ENCODE data around the gene UMOD.
"Not testable (repeated sequence)": the region's sequence is repeated elsewhere in the genome, so short reads cannot be mapped to it uniquely, and the experiment has no call there.

Gene UMOD

DNA sequence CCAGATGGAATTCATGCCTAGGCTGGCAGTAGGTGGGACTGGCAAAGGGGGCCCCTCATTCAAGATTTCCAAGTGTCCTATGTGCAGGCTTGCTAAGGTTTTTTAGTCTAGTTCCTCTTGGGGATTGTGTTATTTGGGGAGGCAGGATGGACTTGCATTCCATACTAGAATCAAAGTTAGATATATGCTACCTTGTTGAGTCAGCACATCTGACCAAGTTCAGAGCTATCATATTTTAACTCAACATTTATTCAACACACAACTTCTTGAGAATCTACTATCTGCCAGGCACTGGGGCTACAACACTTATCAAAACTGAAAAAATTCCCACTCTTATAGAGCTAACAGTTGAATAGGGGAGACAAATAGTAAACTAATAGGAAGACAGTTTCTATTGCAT, 31.9 kb downstream of the UMOD start:
- DNase-seq, result no peak

GRCh38 chr16:20320178-20320577, 32.3 kb downstream of the UMOD start:
- no peak for DNase-seq

DNA sequence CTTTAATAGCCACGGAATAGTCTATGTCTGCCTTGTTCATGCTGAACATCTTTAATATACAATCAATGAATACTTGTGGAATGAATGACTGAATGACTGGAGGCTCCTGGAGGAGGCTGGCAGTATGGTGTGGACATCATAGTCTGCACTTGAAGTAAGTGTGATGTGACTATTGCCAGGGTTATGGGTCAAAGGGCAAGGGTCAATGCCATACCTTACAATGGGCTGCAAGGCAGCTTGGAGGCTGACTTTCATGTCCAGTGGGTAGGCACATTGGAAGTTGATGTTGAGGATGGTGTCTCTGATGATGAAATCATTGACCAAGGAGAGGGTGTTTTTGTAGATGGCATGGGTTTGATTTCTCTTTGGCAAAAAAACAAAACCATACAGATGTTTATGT, 33.1 kb downstream of the UMOD start:
- no peak for DNase-seq

DNA sequence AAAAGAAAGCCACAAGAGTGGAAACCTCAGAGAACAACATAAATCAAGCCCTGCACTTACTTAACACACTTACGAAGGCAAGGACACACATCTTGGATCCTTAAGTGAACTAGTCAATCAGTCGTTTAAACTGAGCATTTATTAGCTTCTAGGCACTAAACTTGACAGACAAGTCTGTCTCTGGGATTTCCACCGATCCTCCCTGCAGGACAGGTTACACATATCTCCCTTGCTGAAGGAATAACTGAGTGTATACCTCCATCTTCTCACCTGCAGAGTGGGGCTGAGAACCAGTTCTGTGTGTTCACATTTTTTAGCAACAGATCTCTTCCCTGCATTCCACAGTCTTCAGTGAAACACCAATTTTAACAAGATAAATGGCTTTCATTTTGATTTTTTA, 34.1 kb downstream of the UMOD start:
- DNase-seq, result no peak

- DNase-seq, result no peak
Observed at GRCh38 chr16:20318006-20318405, 34.5 kb downstream of the UMOD start.

DNA sequence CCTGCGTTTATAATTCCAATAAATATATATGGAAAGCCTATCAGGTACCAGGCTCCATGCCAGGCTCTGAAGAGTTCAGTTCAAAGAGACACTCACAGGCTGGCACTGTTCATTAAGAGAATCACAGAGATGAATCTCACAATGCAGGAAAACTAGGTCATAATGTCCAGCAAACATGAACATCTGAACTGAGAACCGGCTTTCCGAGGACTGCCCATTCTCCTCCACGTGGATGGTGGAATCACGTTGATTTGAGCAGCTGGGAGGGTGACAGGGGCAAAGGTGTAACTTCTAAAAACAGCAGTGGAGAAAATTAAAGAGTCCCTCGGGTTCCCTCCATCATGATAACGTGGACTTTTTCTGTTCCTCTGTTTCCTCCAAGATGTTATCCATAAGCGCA, 35.4 kb downstream of the UMOD start:
- no peak for DNase-seq

- no peak for DNase-seq
Observed at GRCh38 chr16:20316715-20317114, 35.8 kb downstream of the UMOD start.

DNA sequence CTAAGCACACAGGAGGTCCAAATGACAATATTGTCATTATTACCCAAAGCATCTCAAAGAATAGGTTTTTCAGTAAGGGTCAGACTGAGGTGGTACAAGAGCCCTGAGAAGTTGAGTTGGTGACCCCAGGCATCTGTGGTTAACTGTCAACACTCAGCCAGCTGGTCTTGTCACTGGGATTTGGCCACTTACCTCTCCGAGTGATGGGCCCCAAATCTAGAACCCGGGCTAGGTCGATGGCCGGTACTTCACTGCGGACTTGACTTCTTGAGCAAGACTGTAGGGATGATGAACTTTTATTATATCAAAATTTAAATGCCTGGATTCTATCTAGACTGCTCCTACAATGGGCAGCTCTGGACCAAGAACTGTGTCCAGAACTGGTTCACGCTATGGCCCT, 36.8 kb downstream of the UMOD start:
- DNase-seq, result no peak

DNA sequence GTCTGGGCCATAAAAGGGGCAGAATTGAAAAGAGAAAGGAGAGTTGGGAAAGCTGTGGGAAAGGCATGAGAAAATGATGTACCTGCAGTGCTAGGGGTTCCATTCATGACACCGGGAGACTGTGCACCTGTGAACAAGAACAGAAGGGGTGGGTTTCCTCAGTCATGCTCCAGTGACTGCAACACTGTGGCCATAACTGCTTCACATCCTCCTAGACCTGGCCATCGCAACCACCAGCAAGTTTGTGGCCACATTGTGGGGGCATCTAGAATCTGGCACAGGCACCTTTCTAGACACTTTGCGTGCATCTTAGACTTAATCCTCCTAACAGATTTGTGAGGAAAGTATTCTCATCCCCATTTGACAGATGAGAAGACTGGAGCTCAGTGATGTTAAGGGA, 37.9 kb downstream of the UMOD start:
- no peak for DNase-seq

GRCh38 chr16:20313741-20314140, 38.8 kb downstream of the UMOD start:
- DNase-seq, result no peak

DNA sequence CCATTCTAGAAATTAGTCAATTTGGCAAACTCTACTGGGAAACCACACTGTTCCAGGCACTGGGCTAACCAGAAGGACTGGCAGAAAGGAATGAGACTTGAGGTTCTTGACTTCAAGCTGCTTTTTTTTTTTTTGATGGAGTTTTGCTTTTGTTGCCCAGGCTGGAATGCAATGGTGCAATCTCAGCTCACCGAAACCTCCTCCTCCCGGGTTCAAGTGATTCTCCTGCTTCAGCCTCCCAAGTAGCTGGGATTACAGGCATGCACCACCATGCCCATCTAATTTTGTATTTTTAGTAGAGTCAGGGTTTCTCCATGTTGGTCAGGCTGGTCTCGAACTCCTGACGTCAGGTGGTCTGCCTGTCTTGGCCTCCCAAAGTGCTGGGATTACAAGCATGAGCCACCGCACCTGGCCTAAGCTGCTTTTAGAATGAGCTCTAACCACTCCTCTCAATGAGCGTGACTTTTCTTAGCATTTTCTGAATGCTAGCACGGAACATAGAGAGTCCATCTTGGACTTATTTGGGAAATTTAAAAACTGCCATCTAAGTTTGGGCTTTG, 39.9 kb downstream of the UMOD start:
- not testable (repeated sequence) for DNase-seq

DNA sequence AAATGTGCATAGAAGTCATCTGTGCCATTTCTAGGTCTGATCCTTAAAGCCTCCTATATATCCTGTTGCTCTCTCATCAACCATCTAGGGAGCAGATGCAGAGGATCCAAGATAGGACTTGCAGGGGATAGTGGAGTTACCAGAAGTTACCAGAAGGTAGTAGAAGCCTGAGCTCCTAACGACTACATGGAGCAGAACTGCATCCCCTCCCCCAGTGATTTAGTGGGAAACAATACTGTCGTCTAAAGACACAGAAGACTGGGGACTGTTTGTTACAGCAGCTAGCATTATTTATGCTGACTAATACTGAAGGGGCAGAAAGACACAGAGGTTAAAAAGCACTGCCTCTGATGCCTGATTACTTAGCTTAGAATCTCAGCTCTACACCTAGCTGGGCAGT, 41.0 kb downstream of the UMOD start:
- no peak for DNase-seq

- DNase-seq, result no peak
Observed at GRCh38 chr16:20310421-20311395, 41.8 kb downstream of the UMOD start.

- no peak for DNase-seq
Observed at GRCh38 chr16:20309786-20310185, 42.7 kb downstream of the UMOD start.

DNA sequence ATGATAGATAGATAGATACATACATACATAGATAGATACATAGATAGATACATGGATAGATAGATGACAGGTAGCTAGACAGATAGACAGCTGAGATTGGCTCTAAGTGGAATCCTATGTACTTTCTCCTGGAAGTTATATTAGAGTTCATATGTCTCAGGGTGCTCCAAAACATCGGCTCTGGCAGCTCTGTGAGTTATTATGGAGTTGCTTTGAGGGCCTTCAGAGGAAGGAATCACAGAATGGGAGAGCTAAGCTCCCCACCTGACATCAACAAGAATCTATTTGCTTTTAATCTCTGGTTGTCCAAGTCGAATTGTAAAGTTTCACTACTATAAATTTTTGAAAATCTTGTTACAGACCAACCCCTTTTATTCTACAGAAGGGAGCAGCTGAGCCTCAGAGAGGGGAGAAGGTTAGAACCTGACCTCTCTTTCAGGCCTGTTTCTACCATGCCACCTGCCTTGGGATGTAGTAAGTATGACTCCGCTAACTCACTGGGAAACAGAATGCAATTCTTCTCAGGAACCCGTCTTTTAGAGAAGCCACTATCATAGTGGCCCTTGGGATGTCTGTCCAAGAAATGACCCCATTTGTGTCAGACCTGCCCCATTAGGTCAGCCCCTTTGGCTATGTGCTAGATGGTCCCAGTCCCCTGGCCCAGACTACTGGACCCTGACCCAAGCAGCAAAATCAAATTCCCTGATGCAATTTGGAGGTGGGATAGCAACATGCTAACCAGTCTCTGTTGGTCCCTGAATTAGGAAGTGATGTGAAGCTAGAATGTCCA, 43.5 kb downstream of the UMOD start:
- DNase-seq, result no peak

- DNase-seq, result no peak
Observed at GRCh38 chr16:20308266-20308665, 44.2 kb downstream of the UMOD start.

DNA sequence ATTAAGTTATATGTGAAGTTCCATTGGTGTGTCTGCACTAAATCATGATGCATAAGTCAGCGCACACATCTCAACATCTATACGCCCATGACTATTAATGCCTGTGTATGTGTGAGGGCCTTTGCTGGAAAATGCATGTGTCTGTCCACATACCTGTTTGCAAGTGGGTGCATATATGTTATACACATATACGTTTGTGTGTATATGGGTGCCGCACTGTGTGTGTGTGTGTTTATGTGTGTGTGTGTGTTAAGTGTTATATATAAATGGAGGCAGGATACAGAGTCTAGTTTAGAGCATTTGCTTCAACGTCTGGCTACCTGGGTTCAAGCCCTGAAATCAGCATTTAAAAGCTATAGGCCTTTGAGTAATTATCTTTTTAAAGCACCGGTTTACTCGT, 44.7 kb downstream of the UMOD start:
- DNase-seq, result no peak

- no peak for DNase-seq
Observed at GRCh38 chr16:20307240-20307671, 45.3 kb downstream of the UMOD start.

DNA sequence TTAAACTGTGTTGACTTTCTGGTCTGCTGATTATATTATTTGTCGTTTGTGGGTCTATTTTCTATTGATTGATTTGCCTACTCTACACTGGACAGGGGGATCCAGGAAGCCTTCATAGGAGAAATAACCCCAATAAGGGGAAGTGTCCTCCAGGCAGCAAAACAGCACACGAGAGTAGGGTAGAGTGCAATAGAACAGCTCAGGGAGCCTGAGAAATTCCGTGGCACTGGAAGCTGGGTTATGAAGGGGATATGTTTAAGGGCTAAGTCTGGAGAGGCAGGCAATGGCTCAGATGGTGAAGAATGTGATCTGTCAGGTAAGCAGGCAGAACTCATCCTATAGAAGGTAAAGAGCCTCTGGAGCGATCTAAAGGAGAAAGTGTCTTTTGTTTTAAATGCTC, 46.1 kb downstream of the UMOD start:
- no peak for DNase-seq

DNA sequence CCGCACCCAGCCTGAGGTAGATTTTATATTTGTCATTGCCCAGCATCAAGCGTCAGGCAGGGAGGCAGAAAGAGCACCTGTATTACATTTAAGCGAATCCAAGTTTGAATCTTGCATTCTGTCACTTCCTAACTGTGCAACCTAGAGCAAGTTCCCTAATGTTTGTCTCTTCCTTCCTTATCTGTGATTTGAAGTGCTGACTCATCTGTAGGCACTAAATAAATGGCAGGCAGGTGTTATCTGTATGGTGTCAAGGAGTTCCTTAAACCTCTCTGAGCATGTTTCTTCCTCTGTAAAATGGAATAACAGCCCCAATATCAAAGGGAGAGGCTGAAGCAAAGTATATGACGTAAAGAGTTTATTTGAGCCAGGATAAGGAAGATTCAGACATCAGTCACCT, 49.5 kb downstream of the UMOD start:
- DNase-seq, result no peak

DNA sequence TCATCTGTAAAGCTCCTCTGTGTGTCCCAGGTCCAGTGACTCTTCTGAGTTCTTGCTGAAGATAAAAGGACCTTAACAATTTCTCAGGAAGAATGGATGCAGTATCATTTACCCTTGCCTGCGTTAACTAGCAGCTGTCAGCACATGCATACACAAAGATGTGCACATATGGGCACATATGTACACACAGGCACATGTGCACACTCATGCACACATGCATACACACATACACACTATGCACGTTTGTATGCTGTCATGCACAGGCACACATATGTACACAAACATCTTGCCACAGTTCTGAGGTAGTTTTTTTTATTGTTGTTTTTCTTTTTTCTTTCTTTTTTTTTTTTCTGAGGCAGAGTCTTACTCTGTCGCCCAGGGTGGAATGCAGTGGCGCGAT, 50.1 kb downstream of the UMOD start:
- DNase-seq, result no peak

GRCh38 chr16:20301840-20302239, 50.7 kb downstream of the UMOD start:
- no peak for DNase-seq

GRCh38 chr16:20300312-20301097, 52.0 kb downstream of the UMOD start:
- DNase-seq, result peak; percentile 64 to 85 (median 72)
